PC-3 (cell line): ENCODE results near the gene TPST2.
"Not testable (repeated sequence)": the region's sequence is repeated elsewhere in the genome, so short reads cannot be mapped to it uniquely, and the experiment has no call there.

Experiments
- CTCF ChIP-seq: fragments of 300-600 bp; sonication (generic); conservative IDR thresholded peaks from 2 replicates; pipeline ENCODE4 v1.5.1; 2017; ENCODE audit warnings: antibody characterized with exemption, low read depth, mild to moderate bottlenecking, low read length
- EZH2 ChIP-seq: fragments of 300-600 bp; sonication (generic); IDR thresholded peaks from one replicate; pipeline ENCODE4 v1.6.1; 2017; ENCODE audit warnings: antibody characterized with exemption, mild to moderate bottlenecking, low read length; ENCODE audit not compliant: unreplicated experiment
- EZH2phosphoT487 ChIP-seq: fragments of 300-600 bp; sonication (generic); IDR thresholded peaks from 2 replicates; pipeline ENCODE4 v1.6.1; 2018; ENCODE audit warnings: mild to moderate bottlenecking, antibody characterized with exemption, low read length, borderline replicate concordance

- not testable (repeated sequence) for TF ChIP-seq CTCF, EZH2phosphoT487, EZH2
These were observed 23.8 kb upstream of the TPST2 start for GRCh38 chr22:26613753-26614152.
